ENCODE results near the gene RNF13.

DNA sequence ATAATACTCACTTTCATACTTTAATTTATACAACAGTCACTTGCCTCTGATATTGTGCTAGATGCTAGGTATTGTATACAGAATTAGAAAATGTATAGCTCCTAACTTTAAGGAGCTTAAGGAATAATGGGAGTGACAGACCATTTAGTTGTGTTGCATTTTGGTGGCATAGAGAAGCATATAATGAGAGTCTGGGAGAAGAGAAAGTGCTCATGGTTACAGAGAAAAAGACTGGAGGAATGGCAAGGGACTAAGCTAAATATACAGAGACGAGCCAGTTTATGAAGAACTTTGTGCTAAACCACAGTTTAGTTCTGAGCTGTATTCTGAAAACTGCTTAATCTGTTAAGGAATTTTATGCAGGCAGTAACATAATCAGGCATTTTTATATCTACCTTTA lies 6.4 kb downstream of the RNF13 start:
- TF ChIP-seq, protein P1, sequence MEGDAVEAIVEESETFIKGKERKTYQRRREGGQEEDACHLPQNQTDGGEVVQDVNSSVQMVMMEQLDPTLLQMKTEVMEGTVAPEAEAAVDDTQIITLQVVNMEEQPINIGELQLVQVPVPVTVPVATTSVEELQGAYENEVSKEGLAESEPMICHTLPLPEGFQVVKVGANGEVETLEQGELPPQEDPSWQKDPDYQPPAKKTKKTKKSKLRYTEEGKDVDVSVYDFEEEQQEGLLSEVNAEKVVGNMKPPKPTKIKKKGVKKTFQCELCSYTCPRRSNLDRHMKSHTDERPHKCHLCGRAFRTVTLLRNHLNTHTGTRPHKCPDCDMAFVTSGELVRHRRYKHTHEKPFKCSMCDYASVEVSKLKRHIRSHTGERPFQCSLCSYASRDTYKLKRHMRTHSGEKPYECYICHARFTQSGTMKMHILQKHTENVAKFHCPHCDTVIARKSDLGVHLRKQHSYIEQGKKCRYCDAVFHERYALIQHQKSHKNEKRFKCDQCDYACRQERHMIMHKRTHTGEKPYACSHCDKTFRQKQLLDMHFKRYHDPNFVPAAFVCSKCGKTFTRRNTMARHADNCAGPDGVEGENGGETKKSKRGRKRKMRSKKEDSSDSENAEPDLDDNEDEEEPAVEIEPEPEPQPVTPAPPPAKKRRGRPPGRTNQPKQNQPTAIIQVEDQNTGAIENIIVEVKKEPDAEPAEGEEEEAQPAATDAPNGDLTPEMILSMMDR (IDR thresholded peaks at IDR 0.05) = no peak
- no peak for TF ChIP-seq POLR2A (IDR thresholded peaks at IDR 0.05)
